ENCODE data around the gene CYB5RL. TPM values are rescaled to one million over a fixed set of nuclear protein-coding genes. Genes with fewer than 3 reads are reported as not detected.

The CYB5RL gene
- polyA plus RNA-seq, 1 donor (not counting 4 experiments of a cell fraction or from before 2014, with no cell fraction given) = 1.3 TPM

DNA sequence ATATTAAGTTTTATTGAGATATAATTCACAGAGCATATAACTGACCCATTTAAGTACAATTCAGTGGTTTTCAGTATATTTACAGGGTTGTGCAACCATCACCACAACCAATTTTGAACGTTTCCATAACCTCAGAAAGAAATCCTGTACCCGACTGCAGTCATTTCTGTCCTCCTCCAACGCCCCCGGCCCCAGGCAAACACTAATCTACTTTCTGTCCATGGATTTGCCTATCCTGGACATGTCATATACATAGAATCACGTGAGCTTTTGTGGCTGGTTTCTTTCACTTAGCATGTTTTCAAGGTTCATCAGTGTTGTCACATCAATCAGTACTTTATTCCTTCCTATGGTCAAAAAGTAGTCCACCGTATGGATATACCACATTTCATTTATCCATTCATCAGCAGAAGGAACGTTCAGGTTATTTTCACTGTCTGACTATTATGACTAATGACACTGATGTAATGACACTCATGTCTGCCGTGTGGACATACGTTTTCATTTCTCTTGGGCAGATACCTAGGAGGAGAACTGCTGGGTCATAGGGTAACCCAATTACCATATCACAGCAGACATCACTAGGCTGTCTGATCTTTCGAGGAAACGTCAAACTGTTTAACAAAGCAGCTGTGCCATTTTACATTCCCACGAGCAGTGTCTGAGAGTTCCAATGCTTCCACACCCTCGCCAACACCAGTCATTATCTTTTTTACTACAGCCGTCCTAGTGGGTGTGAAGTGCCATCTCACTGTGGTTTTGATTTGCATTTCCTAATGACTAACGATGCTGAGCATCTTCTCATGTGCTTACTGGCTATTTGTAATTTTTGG lies 30.9 kb upstream of the CYB5RL start:
- H3K4me3 ChIP-seq (ENCODE audit: control insufficient read depth in 2 of 3, extremely low read depth in 1 of 3, insufficient read depth in 2 of 3, low read depth in 1 of 3, low read length in 3 of 3) = no peak overlapping the region
- H3K79me2 ChIP-seq (ENCODE audit: control insufficient read depth, insufficient read depth, low read length) = no peaks in the 10 kb centered on the region
- DNase-seq (ENCODE audit: low read depth, low spot score) (no peak), FAIRE-seq (no peak)
- no peaks in the 10 kb centered on the region for H3K27me3 ChIP-seq (ENCODE audit: control insufficient read depth, extremely low read depth, insufficient read depth, low read length)
- H3K36me3 ChIP-seq (ENCODE audit: control insufficient read depth in 2 of 2, extremely low read depth in 1 of 2, insufficient read depth in 2 of 2, low read length in 2 of 2) = peaks cover 0 to 4% of the 10 kb centered on the region in 2 experiments
- no peak overlapping the region for H3K9ac ChIP-seq (ENCODE audit: control insufficient read depth, extremely low read depth, insufficient read depth, low read length)
- dilution Hi-C loops (cut with MboI; ENCODE audit: extremely low pct_ligation_motif_present, low sequenced_read_pairs) = no loop called here
- peaks cover 9% of the 10 kb centered on the region for H3K4me1 ChIP-seq (ENCODE audit: control insufficient read depth, extremely low read depth, insufficient read depth, low read length)
- no peak overlapping the region for H3K4me2 ChIP-seq (ENCODE audit: control insufficient read depth, extremely low read depth, insufficient read depth, low read depth, low read length)
- no peak overlapping the region for H3K27ac ChIP-seq (ENCODE audit: control insufficient read depth, insufficient read depth, low read length)
- H3K9me3 ChIP-seq (ENCODE audit: control insufficient read depth, low read depth, low read length) = no peaks in the 10 kb centered on the region
- H2AFZ ChIP-seq (ENCODE audit: control insufficient read depth, low read length) = no peak overlapping the region
- TF ChIP-seq, protein P1, sequence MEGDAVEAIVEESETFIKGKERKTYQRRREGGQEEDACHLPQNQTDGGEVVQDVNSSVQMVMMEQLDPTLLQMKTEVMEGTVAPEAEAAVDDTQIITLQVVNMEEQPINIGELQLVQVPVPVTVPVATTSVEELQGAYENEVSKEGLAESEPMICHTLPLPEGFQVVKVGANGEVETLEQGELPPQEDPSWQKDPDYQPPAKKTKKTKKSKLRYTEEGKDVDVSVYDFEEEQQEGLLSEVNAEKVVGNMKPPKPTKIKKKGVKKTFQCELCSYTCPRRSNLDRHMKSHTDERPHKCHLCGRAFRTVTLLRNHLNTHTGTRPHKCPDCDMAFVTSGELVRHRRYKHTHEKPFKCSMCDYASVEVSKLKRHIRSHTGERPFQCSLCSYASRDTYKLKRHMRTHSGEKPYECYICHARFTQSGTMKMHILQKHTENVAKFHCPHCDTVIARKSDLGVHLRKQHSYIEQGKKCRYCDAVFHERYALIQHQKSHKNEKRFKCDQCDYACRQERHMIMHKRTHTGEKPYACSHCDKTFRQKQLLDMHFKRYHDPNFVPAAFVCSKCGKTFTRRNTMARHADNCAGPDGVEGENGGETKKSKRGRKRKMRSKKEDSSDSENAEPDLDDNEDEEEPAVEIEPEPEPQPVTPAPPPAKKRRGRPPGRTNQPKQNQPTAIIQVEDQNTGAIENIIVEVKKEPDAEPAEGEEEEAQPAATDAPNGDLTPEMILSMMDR (optimal IDR thresholded peaks at IDR 0.05 in 1 of 3, IDR thresholded peaks at IDR 0.05 in 1 of 3, conservative IDR thresholded peaks at IDR 0.05 in 1 of 3; ENCODE audit: extremely low read depth in 1 of 3, insufficient read depth in 2 of 3, low read length in 3 of 3) = no peak
- TF ChIP-seq EZH2 (IDR thresholded peaks at IDR 0.05; ENCODE audit: low read length) = no peak
- peaks cover 2% of the 10 kb centered on the region for H3K9me1 ChIP-seq (ENCODE audit: control insufficient read depth, extremely low read depth, insufficient read depth, low read length)
- no peaks in the 10 kb centered on the region for H4K20me1 ChIP-seq (ENCODE audit: control insufficient read depth, extremely low read depth, insufficient read depth, low read length)

DNA sequence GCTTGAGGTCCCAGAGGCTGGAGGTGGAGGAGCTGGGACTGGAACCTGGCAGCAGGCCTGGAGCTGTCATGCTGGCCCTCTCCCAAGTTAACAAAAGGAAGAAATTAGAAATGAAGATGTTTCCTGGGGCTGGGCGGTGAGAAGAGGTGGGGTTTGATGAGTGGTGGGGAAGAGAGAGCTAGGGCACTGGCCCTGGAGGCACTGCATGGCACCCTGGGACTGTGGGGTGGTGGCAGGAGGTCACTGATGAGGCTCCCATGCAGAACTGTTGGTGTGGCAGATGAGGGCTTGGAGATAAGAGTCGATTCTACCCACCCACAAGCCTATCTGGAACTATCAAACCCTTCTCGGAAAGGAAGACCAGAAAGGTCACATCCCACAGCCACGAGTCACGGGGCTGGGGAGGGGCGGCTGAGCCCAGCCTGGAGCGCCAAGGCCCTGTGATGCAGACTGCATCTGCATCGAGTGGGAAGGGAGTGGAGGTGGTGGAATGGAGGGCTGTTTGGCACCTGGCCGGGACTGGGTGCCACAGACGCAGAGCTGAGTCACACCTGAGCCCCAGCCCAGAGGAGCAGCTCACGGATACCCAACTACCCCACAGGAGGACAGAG lies 29.6 kb upstream of the CYB5RL start:
- Histone ChIP-seq H3K9me3 (ENCODE audit: control insufficient read depth, low read depth, low read length) (no peaks in the 10 kb centered on the region), H3K27me3 (ENCODE audit: control insufficient read depth, extremely low read depth, insufficient read depth, low read length) (no peaks in the 10 kb centered on the region), H3K27ac (ENCODE audit: control insufficient read depth, insufficient read depth, low read length) (no peak overlapping the region), H3K79me2 (ENCODE audit: control insufficient read depth, insufficient read depth, low read length) (no peaks in the 10 kb centered on the region), H3K36me3 (ENCODE audit: control insufficient read depth in 2 of 2, extremely low read depth in 1 of 2, insufficient read depth in 2 of 2, low read length in 2 of 2) (peaks cover 0 to 6% of the 10 kb centered on the region in 2 experiments), H3K4me2 (ENCODE audit: control insufficient read depth, extremely low read depth, insufficient read depth, low read depth, low read length) (peak overlapping the region; percentile 3), H4K20me1 (ENCODE audit: control insufficient read depth, extremely low read depth, insufficient read depth, low read length) (no peaks in the 10 kb centered on the region), H3K4me3 (ENCODE audit: control insufficient read depth in 2 of 3, extremely low read depth in 1 of 3, insufficient read depth in 2 of 3, low read depth in 1 of 3, low read length in 3 of 3) (no peak overlapping the region), H3K4me1 (ENCODE audit: control insufficient read depth, extremely low read depth, insufficient read depth, low read length) (peaks cover 9% of the 10 kb centered on the region), H2AFZ (ENCODE audit: control insufficient read depth, low read length) (no peak overlapping the region), H3K9me1 (ENCODE audit: control insufficient read depth, extremely low read depth, insufficient read depth, low read length) (peaks cover 2% of the 10 kb centered on the region), H3K9ac (ENCODE audit: control insufficient read depth, extremely low read depth, insufficient read depth, low read length) (no peak overlapping the region)
- FAIRE-seq (no peak), DNase-seq (ENCODE audit: low read depth, low spot score) (no peak)
- dilution Hi-C loops (cut with MboI; ENCODE audit: extremely low pct_ligation_motif_present, low sequenced_read_pairs) = no loop called here
- TF ChIP-seq EZH2 (IDR thresholded peaks at IDR 0.05; ENCODE audit: low read length) = no peak
- TF ChIP-seq, protein P1 (optimal IDR thresholded peaks at IDR 0.05 in 1 of 3, IDR thresholded peaks at IDR 0.05 in 1 of 3, conservative IDR thresholded peaks at IDR 0.05 in 1 of 3; ENCODE audit: extremely low read depth in 1 of 3, insufficient read depth in 2 of 3, low read length in 3 of 3) = no peak
